ENCODE measurements around the gene USP9X.

GRCh38 chrX:41105005-41105404, 19.8 kb downstream of the USP9X start:
- no peak for TF ChIP-seq POLR2AphosphoS5 (IDR thresholded peaks at IDR 0.05)
- no peak for TF ChIP-seq POLR2A (IDR thresholded peaks at IDR 0.05)

All from spleen (tissue), 3 donors.